Left hindlimb (tissue), 1 donor: ENCODE measurements around the gene MAN1A2.
"Not testable (repeated sequence)": the region's sequence is repeated elsewhere in the genome, so short reads cannot be mapped to it uniquely, and the experiment has no call there.

Source experiments
- DNase-seq: peaks from one replicate; pipeline ENCODE4 v3.0.0-alpha.2; 2018

Gene MAN1A2

DNA sequence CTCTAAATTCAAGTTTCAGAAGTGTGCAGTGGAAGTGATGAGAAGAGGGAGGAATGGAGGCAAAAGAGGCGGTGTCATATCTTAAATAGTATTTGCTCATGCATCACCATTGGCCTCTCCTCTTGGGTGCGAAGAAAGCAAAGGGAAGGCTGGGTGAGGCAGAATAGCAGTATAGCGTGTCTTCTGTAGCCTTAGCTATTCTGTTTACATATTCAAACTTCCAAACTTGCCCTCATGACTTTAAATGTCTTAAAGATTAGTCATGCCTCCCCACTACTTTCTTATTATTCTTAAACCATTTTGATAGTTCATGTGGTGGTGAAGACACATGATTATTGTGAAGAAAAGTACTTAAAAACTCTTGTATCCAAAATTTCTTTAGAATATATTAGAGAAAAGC lies 134.0 kb downstream of the MAN1A2 start:
- DNase-seq: no peak

DNA sequence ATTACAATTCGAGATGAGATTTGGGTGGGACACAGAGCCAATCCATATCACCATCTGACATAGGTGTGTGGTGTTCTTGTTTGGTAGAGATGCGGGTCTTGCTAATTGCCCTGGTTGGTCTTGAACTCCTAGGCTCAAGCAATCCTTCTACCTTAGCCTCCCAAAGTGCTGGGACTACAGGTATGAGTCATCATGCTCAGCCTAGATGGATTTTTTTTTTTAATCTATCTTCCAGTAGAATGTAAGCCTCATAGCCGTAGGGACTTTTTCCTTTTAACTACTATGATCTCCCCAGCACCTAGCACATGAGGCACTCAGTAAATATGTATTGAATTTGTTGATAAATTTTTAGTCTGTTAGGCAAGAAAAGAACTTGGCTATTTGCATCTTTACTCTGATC lies 144.0 kb downstream of the MAN1A2 start:
- DNase-seq: no peak

DNA sequence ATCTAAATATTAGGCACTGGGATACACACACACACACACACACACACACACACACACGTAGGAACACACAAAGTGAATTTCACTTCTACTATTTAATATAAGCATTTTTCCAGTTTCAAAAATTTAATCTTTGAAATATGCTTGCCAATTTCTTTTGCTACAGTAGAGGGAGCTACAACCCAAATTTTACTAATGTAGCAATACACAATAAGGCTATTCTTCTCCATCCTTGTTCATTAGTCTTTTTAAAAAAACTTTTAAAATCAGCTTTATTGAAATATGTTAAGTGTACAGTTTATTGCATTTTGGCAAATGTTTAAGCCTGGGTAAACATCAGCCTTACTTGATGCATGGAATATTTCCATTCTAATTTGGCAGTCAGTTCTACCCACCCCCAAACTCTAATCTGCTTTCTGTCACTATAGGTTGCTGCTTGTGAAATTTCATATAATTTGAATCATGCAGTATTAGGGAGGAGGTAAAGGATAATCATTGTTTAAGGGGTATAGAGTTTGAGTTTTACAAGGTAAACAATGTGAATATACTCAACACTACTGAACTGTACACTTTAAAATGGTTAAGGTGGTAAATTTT lies 145.6 kb downstream of the MAN1A2 start:
- DNase-seq: no peak

- no peak for DNase-seq
These were observed 155.9 kb downstream of the MAN1A2 start for GRCh38 chr1:117523111-117523510.

DNA sequence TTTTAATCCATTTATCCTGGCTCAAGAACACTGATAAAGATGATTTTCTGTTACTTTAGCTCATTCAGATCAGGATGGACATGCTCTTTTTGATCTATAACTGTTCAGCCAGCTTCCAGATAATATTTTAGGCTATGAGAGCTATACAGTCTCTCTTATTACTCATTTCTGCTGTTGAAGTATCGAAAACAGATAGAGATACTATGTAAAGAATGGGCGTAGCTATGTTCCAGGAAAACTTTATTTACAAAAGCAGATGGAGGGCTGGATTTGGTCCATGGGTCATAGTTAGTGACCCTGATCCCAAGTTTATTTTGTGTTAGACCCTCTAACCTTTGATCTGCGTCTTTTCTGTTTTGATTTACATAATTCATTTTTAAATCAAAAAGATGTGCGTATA lies 159.8 kb downstream of the MAN1A2 start:
- DNase-seq: no peak

DNA sequence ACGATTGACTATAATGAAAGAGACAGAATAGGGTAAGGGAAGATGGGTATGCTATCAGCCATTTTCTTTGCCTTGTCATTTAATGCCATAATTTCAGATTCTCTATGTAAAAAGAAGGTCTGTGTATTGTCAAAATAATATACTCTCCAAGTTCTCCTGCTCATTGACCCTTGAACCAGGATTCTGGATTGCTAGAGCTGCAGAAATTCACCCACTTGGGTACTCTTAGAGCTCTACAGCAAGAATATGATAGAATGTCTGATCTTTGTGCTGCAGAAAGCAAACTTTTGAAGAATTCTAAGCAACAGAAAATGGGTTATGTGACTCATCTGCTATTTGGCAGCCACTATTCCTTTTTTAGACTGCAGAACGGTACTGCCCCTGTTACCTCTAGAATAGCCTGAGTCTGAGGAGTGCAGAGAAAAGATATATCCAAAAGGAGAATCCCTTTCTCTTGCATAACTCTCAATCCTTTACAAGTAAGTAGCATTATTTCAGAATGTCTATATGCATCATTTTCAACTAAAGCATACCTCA lies 160.4 kb downstream of the MAN1A2 start:
- DNase-seq: no peak

- DNase-seq: no peak
These were observed 162.4 kb downstream of the MAN1A2 start for GRCh38 chr1:117529683-117530082.

DNA sequence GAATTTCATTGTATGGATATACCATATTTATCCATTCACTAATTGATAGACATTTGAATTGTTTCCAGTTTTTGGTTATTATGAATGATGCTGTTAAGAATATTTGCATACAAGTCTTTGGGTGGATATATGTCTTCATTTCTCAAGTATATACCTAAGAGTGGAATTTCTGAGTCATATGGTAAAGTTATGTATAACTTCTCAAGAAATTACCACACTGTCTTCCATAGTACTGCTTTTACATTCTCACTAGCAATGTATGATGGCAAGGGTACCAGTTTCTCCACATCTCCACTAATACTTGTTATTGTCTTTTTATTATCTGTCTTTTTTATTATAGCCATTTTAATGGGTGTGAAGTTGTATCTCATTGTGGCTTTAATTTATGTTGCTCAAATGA lies 164.0 kb downstream of the MAN1A2 start:
- no peak for DNase-seq

DNA sequence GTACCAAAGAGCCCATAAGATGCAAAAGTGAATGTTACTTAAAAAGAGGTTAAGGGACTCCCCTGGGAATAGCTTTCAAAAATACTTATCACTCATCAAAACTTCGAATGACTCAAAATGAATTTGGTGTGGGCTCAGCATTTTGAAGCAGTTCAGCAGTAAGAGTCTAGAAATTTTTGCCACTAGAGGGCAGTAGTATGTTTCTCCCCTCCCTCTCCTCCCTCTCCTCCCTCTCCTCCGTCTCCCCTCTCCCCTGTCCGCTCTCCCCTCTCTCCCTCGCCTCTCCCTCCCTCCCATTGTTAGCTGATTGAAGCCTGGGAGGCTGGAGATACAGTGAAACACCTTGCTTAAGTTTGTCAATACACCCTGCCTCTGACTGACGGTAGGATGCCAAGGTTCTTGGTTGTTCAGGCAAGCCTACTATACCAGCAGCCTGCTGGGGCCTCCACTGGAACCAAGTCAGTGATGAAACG lies 167.8 kb downstream of the MAN1A2 start:
- no peak for DNase-seq

DNA sequence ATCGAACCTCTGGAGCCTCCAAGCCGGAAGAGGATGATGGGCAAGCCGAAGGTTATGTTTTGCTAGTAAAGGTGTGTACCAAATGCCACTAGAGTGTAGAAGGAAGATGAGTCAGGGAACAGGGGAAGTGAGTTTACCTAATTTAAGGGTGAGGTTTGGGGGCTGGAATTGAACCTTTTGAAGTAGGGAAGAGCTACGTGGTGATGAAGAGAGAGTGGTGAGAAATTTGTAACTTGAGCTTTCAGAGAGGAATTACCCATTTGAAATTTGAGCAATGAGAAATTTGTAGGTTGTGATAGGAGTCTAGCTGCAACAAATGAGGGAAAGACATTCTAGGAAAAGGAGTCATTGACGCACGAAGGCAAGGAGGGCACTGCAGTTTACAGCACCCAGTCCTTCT lies 168.6 kb downstream of the MAN1A2 start:
- no peak for DNase-seq

- no peak for DNase-seq
These were observed 170.2 kb downstream of the MAN1A2 start for GRCh38 chr1:117537291-117537920.

DNA sequence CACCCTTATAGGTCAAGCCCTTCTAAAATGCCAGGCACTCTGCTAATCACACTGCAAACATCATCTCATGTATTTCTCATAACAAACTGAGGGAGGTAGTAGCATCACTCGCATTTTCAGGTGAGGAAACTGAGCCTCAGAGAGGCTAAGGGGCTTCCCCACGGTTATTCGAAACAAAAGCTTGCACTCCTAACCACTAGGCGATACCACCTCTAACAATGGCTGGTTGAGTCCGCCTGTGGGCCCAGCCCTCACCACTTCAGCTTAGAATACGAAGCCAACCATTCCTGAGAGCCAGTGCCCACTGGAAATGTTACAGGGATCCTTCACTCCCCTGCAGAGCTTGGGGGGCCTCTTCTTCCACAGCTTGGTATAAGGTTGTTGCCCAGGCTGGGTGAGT lies 173.3 kb downstream of the MAN1A2 start:
- no peak for DNase-seq

DNA sequence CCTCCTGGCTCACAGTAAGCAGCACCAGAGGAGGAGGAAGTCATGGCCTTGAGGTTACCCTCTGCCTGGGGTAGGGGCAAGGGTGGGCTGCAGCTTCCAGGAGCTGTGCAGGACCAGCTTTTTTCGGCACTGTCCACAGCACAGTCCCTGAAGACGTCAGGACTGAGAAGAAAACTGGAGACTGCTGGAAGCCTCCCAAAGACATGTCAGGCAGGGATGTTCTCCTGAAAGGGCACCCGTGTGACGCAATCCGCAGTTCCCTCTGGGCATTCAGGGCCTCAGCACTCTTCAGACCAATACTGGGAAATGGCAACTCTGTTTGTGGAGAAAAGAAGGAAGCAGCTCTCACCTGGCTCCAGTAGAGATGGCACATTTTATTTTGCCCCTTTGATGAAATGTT lies 173.8 kb downstream of the MAN1A2 start:
- no peak for DNase-seq

DNA sequence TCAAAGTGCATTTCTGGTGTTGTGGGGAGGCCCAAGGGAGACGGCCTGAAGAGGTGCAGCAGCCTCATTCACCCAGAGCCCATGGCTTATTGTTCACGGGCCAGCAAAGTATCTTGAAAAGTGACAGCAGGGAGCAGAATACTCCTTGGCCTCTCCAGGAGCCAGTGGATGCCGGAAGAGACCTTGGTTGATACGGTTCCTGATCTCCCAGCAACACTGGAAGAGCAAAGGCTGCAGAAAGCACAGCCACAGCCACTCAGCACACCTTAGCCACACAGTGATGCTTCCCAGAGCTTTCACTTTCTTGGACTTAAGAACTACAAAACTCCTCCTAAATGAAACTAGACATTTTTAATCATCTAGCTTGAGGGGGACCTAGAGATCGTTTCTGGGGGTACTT lies 174.3 kb downstream of the MAN1A2 start:
- DNase-seq: no peak

DNA sequence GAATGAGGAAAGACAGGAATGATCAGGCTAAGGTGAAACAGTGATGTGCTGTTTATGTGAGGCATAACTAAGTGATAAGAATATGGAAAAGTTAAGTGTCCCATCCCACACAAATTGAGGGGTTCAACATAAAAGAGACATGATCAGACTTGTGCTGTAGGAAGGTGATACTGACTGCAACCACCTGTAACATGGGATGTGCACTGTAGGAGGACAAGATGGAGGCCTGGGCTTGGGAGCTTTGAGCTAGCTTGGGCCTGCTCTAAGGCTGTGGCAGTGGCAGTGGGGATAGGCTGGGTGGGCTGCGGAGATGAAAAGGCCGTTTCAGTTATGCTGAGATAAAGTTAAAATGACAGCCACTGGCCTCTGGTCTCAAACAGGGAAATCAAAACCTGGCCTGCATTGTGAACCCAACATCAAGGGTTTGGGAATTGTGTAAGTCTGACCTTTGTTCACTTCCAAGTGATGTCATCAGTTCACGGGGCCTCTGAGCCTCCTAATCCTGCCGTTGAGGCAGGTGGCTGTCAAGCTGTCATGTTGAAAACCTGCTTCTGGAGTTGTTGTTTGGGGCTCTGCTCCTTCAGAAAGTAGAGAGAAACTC lies 177.4 kb downstream of the MAN1A2 start:
- DNase-seq: no peak

DNA sequence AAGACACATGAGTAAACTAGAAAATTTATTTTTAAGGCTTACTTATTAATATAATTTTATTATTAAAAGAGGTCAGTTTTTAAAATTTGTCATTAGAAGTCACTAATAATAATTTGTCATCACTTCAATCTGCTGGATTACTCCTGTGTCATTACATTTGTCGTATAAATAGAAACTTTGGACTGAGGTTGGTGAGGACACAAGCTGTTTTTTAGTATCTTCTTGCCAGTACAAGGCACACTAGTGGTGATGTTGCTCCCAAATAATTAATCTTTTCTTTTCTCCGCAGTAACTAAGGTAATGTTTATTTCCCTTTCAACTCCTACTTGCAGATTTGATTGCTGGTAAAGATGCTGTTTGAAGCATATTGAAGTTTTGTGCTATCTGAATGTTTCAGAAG lies 179.2 kb downstream of the MAN1A2 start:
- no peak for DNase-seq

DNA sequence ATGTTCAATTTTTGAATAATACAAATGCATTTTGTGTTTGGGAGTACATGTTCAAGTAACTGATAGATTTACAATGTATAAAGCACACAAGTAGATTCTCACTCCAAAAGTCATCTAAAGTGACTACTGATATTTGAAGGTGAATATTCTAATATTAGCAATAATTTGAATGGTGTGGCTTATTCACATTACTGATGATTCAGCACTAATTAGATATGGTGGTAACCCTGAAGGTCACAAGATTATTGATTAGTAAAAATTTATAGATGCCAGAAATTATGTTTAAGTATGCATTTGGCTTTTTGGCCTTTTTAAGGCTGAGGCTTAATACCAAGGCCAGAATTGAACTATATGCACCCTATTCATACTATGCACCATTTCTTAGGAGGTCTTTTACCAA lies 186.2 kb downstream of the MAN1A2 start:
- no peak for DNase-seq

- no peak for DNase-seq
These were observed 188.6 kb downstream of the MAN1A2 start for GRCh38 chr1:117555806-117556205.

GRCh38 chr1:117556341-117556740 lies 189.1 kb downstream of the MAN1A2 start:
- no peak for DNase-seq

- no peak for DNase-seq
These were observed 189.7 kb downstream of the MAN1A2 start for GRCh38 chr1:117556976-117557375.

DNA sequence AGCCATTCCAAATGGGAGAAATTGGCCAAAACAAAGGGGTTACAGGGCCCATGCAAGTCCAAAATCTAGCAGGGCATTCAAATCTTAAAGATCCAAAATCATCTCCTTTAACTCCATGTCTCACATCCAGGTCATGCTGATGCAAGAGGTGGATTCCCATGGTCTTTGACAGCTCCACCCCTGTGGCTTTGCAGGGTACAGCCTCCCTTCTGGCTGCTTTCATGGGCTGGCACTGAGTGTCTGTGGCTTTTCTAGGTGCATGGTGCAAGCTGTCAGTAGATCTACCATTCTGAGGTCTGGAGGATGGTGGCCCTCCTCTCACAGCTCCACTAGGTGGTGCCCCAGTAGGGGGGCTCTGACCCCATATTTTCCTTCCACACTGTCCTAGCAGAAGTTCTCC lies 191.2 kb downstream of the MAN1A2 start:
- not testable (repeated sequence) for DNase-seq

DNA sequence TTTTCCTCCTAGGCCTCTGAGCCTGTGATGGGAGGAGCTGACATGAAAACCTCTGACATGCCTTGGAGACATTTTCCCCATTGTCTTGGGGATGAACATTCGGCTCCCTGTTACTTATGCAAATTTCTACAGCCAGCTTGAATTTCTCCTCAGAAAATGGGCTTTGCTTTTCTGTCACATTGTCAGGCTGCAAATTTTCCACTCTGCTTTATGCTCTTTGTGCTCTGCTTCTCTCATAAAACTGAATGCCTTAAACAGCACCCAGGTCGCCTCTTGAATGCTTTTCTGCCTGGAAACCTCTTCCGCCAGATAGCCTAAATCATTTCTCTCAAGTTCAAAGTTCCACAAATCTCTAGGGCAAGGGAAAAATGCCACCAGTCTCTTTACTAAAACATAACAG lies 191.9 kb downstream of the MAN1A2 start:
- DNase-seq: no peak

- no peak for DNase-seq
These were observed 192.7 kb downstream of the MAN1A2 start for GRCh38 chr1:117559985-117560384.

DNA sequence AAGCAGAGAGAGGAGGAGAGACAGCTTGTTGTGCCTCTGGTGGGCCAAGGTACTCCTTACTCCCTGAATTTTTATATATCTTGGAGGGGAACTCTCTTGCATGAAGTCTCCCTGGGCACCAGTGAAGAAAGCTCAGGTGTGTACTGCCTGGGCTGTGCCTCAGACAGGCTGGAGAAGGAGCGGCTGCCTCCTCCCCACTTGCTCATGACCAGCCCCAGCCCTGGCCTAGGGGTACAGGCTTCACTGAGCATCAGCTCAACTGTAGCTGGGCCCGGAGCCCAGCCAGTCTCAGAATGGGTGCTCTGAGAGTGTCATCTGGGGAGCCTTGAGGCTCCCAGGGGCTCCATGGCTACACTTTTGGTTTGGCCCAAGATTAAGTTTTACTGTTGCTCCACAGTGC lies 193.8 kb downstream of the MAN1A2 start:
- no peak for DNase-seq
